HEK293 (cell line): Measurements from ENCODE around the gene ENHO.

Experiments used
- CTCF ChIA-PET: fragments of 350-600 bp; formaldehyde crosslinking; extraction: SDS; loops from one replicate; lab custom pipeline; 2021; ENCODE audit warnings: antibody characterized with exemption; lab: Yijun Ruan, JAX
- POLR2A ChIA-PET: fragments of 300-600 bp; formaldehyde crosslinking; extraction: SDS; loops from one replicate; lab custom pipeline; 2020; ENCODE audit warnings: antibody characterized with exemption, inconsistent platforms; lab: Yijun Ruan, JAX
- H3K27ac ChIP-seq: fragments of 200-500 bp; sonication (Bioruptor generic); 2 replicates; pipeline ENCODE4 v1.5.1; 2014; ENCODE audit warnings: low read depth, low read length, control low read depth, inconsistent platforms; ENCODE audit errors: extremely low read depth
- H3K36me3 ChIP-seq, 2 experiments: fragments of 200-500 bp in 1 of 2; sonication (Bioruptor generic) in 1 of 2; 1 replicate in 1 of 2; 2 replicates in 1 of 2; pipeline ENCODE4 v1.5.1; 2014 to 2017; ENCODE audit warnings: inconsistent platforms in 2 of 2, low read length in 2 of 2; ENCODE audit not compliant: control insufficient read depth in 2 of 2, insufficient read depth in 1 of 2
- H3K4me1 ChIP-seq: fragments of 200-500 bp; sonication (Bioruptor generic); 2 replicates; pipeline ENCODE4 v1.5.1; 2014; ENCODE audit warnings: mild to moderate bottlenecking, low read length, inconsistent platforms; ENCODE audit not compliant: control insufficient read depth, insufficient read depth
- H3K4me3 ChIP-seq: 2 replicates; pipeline ENCODE4 v1.5.1; 2011; ENCODE audit warnings: low read depth, mild to moderate bottlenecking, control low read depth, low read length, moderate library complexity
- H3K9me3 ChIP-seq: fragments of 200-500 bp; sonication (Bioruptor generic); 2 replicates; pipeline ENCODE4 v1.5.1; 2014; ENCODE audit warnings: low read depth, low read length, inconsistent platforms; ENCODE audit not compliant: control insufficient read depth, insufficient read depth
- FEZF1 ChIP-seq: fragments of 450-650 bp; formaldehyde crosslinking; IDR thresholded peaks from 2 replicates; pipeline ENCODE4 v1.5.1; 2016; ENCODE audit warnings: missing biosample characterization, missing genetic modification characterization
- TRIM28 ChIP-seq: IDR thresholded peaks from 2 replicates; pipeline ENCODE4 v1.6.1; 2011; ENCODE audit warnings: low read length, control low read depth, borderline replicate concordance
- ZFHX2 ChIP-seq: fragments of 450-650 bp; formaldehyde crosslinking; conservative IDR thresholded peaks from 2 replicates; pipeline ENCODE4 v1.5.1; 2016; ENCODE audit warnings: missing biosample characterization, missing genetic modification characterization
- ZFP69B ChIP-seq: fragments of 450-650 bp; formaldehyde crosslinking; IDR thresholded peaks from 2 replicates; pipeline ENCODE4 v1.5.1; 2016; ENCODE audit warnings: missing biosample characterization, missing genetic modification characterization
- ZNF155 ChIP-seq: fragments of 450-650 bp; formaldehyde crosslinking; IDR thresholded peaks from 2 replicates; pipeline ENCODE4 v1.5.1; 2016; ENCODE audit warnings: missing biosample characterization, missing genetic modification characterization
- ZNF202 ChIP-seq: fragments of 450-650 bp; formaldehyde crosslinking; IDR thresholded peaks from 2 replicates; pipeline ENCODE4 v1.5.1; 2016; ENCODE audit warnings: missing biosample characterization, missing genetic modification characterization, borderline replicate concordance
- ZNF645 ChIP-seq: fragments of 450-650 bp; formaldehyde crosslinking; IDR thresholded peaks from 2 replicates; pipeline ENCODE4; 2016; ENCODE audit warnings: missing biosample characterization, missing genetic modification characterization
- ZNF707 ChIP-seq: fragments of 450-650 bp; formaldehyde crosslinking; IDR thresholded peaks from 2 replicates; pipeline ENCODE4 v1.5.1; 2016; ENCODE audit warnings: missing biosample characterization, missing genetic modification characterization
- ZNF776 ChIP-seq: fragments of 450-650 bp; formaldehyde crosslinking; IDR thresholded peaks from 2 replicates; pipeline ENCODE4 v1.5.0; 2017; ENCODE audit warnings: missing biosample characterization, missing genetic modification characterization, borderline replicate concordance
- ZSCAN16 ChIP-seq: fragments of 450-650 bp; formaldehyde crosslinking; IDR thresholded peaks from 2 replicates; pipeline ENCODE4 v1.5.1; 2016; ENCODE audit warnings: missing biosample characterization, missing genetic modification characterization
- TF ChIP-seq, protein P1 (sequence below): fragments of 450-650 bp; formaldehyde crosslinking; IDR thresholded peaks from 2 replicates; pipeline ENCODE4 v1.5.1; 2016; ENCODE audit warnings: missing biosample characterization, missing genetic modification characterization
- TF ChIP-seq, protein P2 (sequence below): fragments of 450-650 bp; formaldehyde crosslinking; IDR thresholded peaks from 2 replicates; pipeline ENCODE4 v1.5.1; 2016; ENCODE audit warnings: missing biosample characterization, missing genetic modification characterization

The ENHO gene

GRCh38 chr9:34499076-34499475, 23.7 kb downstream of the ENHO start:
- no peaks in the 10 kb centered on the region for H3K36me3 ChIP-seq
- H3K4me1 ChIP-seq: no peaks in the 10 kb centered on the region
- TF ChIP-seq TRIM28: no peak
- TF ChIP-seq ZNF645 (tag by site-specific recombination): no peak
- no peak for TF ChIP-seq ZNF202
- no peak for TF ChIP-seq ZFP69B (tag by site-specific recombination)
- ChIA-PET POLR2A (no interaction called here), CTCF (interaction anchor here (1.3 to 11.0 kb wide), 3 partner anchors 20 to 95 kb away, joined by 7 to 132 read pairs (median 23); no protein-coding TSS in a partner anchor)
- no peaks in the 10 kb centered on the region for H3K9me3 ChIP-seq
- no peak overlapping the region for H3K27ac ChIP-seq
- no peak overlapping the region for H3K4me3 ChIP-seq

DNA sequence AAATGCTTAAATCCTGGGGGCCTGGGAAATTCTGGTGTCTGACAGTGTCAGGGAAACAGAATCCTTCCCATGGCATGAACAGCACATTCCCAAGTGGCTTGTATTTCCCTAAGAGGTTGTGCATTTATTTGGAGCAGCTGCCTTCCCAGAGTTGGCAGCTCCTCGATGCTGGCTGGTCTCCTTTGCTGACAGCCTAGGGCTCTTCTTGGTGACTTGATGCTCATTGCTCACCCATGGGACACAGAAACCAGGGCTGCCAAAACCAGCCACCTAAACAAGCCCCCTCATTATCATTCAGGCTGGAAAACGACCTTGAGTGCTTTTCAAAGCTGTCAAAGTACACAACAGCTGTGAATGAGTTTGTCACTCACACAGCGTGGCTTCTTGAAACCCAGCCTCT, 24.2 kb downstream of the ENHO start:
- ChIA-PET CTCF (interaction anchor here (0.7 to 11.0 kb wide), 5 partner anchors 21 to 94 kb away, joined by 3 to 132 read pairs (median 5); no protein-coding TSS in a partner anchor), POLR2A (no interaction called here)

GRCh38 chr9:34496149-34496712, 26.6 kb downstream of the ENHO start:
- Histone ChIP-seq H3K4me3 (no peak overlapping the region), H3K36me3 (no peaks in the 10 kb centered on the region), H3K4me1 (no peaks in the 10 kb centered on the region), H3K9me3 (no peaks in the 10 kb centered on the region), H3K27ac (no peak overlapping the region)
- CTCF ChIA-PET: interaction anchor here (0.5 to 11.0 kb wide), 10 partner anchors 23 to 138 kb away, joined by 3 to 132 read pairs (median 3); no protein-coding TSS in a partner anchor
- no peak for TF ChIP-seq ZSCAN16 (tag by site-specific recombination)
- TF ChIP-seq, protein P1, sequence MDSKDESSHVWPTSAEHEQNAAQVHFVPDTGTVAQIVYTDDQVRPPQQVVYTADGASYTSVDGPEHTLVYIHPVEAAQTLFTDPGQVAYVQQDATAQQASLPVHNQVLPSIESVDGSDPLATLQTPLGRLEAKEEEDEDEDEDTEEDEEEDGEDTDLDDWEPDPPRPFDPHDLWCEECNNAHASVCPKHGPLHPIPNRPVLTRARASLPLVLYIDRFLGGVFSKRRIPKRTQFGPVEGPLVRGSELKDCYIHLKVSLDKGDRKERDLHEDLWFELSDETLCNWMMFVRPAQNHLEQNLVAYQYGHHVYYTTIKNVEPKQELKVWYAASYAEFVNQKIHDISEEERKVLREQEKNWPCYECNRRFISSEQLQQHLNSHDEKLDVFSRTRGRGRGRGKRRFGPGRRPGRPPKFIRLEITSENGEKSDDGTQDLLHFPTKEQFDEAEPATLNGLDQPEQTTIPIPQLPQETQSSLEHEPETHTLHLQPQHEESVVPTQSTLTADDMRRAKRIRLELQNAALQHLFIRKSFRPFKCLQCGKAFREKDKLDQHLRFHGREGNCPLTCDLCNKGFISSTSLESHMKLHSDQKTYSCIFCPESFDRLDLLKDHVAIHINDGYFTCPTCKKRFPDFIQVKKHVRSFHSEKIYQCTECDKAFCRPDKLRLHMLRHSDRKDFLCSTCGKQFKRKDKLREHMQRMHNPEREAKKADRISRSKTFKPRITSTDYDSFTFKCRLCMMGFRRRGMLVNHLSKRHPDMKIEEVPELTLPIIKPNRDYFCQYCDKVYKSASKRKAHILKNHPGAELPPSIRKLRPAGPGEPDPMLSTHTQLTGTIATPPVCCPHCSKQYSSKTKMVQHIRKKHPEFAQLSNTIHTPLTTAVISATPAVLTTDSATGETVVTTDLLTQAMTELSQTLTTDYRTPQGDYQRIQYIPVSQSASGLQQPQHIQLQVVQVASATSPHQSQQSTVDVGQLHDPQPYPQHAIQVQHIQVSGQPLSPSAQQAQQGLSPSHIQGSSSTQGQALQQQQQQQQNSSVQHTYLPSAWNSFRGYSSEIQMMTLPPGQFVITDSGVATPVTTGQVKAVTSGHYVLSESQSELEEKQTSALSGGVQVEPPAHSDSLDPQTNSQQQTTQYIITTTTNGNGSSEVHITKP: peak; percentile 73
- POLR2A ChIA-PET: no interaction called here

More for the DNA sequence above, 24.2 kb downstream of the ENHO start:
- H3K27ac ChIP-seq: no peak overlapping the region
- TF ChIP-seq ZNF707 (tag by site-specific recombination) (no peak), ZNF155 (tag by site-specific recombination) (no peak), FEZF1 (peak; percentile 60)
- H3K36me3 ChIP-seq: no peaks in the 10 kb centered on the region
- no peaks in the 10 kb centered on the region for H3K9me3 ChIP-seq
- no peaks in the 10 kb centered on the region for H3K4me1 ChIP-seq
- H3K4me3 ChIP-seq: no peak overlapping the region

- Histone ChIP-seq H3K27ac (no peak overlapping the region), H3K4me1 (no peaks in the 10 kb centered on the region), H3K36me3 (no peaks in the 10 kb centered on the region), H3K9me3 (no peaks in the 10 kb centered on the region), H3K4me3 (no peak overlapping the region)
- TF ChIP-seq, protein P2, sequence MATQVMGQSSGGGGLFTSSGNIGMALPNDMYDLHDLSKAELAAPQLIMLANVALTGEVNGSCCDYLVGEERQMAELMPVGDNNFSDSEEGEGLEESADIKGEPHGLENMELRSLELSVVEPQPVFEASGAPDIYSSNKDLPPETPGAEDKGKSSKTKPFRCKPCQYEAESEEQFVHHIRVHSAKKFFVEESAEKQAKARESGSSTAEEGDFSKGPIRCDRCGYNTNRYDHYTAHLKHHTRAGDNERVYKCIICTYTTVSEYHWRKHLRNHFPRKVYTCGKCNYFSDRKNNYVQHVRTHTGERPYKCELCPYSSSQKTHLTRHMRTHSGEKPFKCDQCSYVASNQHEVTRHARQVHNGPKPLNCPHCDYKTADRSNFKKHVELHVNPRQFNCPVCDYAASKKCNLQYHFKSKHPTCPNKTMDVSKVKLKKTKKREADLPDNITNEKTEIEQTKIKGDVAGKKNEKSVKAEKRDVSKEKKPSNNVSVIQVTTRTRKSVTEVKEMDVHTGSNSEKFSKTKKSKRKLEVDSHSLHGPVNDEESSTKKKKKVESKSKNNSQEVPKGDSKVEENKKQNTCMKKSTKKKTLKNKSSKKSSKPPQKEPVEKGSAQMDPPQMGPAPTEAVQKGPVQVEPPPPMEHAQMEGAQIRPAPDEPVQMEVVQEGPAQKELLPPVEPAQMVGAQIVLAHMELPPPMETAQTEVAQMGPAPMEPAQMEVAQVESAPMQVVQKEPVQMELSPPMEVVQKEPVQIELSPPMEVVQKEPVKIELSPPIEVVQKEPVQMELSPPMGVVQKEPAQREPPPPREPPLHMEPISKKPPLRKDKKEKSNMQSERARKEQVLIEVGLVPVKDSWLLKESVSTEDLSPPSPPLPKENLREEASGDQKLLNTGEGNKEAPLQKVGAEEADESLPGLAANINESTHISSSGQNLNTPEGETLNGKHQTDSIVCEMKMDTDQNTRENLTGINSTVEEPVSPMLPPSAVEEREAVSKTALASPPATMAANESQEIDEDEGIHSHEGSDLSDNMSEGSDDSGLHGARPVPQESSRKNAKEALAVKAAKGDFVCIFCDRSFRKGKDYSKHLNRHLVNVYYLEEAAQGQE: peak; percentile 95
- TF ChIP-seq ZNF776 (no peak), ZFHX2 (tag by site-specific recombination) (peak; percentile 40; the same call in 1 of the 2 replicates)
- ChIA-PET CTCF (interaction anchor here (1.1 to 2.7 kb wide), 4 partner anchors 55 to 115 kb away, joined by 3 to 12 read pairs (median 6); no protein-coding TSS in a partner anchor), POLR2A (interaction anchor here (1.2 kb wide), 1 partner anchor 8 kb away, joined by 3 read pairs; no protein-coding TSS in a partner anchor)
These were observed 28.7 kb downstream of the ENHO start for GRCh38 chr9:34493972-34494535.
